ENCODE results near the gene ZBTB40.

- TF ChIP-seq POLR2A (IDR thresholded peaks at IDR 0.05) (no peak), POLR2AphosphoS5 (IDR thresholded peaks at IDR 0.05) (no peak)
Measured at GRCh38 chr1:22555371-22555656, 103.7 kb downstream of the ZBTB40 start.

Measured in spleen (tissue), 3 donors.